K562 (cell line): Measurements from ENCODE around the gene XPNPEP1. TPM values are rescaled to one million over a fixed set of nuclear protein-coding genes. Genes with fewer than 3 reads are reported as not detected.

Source experiments
- ATAC-seq: fragments of 200-7000 bp; cut with Tn5 transposase; 3 replicates; pipeline ENCODE4 v1.9.1; 2020; ENCODE audit warnings: moderate library complexity
- BruUV-seq: library from RNA; stranded (reverse); fragments of 400-500 nt; replicated peaks from 2 replicates; lab custom pipeline; 2021; lab: Mats Ljungman, UMichigan
- CTCF ChIA-PET: fragments of 300-600 bp; formaldehyde crosslinking; extraction: SDS; loops from one replicate; lab custom pipeline; 2021; ENCODE audit warnings: low intra/inter-chr PET ratio; lab: Yijun Ruan, JAX
- POLR2A ChIA-PET: fragments of 300-600, 350-650 bp; sonication (Branson Sonifier 250); formaldehyde crosslinking; extraction: SDS; loops from one replicate; lab custom pipeline; 2021; ENCODE audit warnings: antibody characterized with exemption, inconsistent platforms; lab: Yijun Ruan, JAX
- DNase-seq, 4 experiments: peaks; one replicate each; pipeline versions ENCODE4 v3.0.0 to v3.0.0-alpha.2; 2011 to 2018; ENCODE audit warnings: low spot score in 3 of 4, mixed read lengths in 3 of 4; ENCODE audit errors: extremely low read depth in 1 of 4
- FAIRE-seq: peaks from 2 replicates; lab custom pipeline; 2011; peaks lifted over from hg19 to GRCh38; lab: Jason Lieb, UNC
- H2AFZ ChIP-seq: 2 replicates; pipeline ENCODE4 v1.6.0; 2011; ENCODE audit warnings: low read depth, low read length, control low read depth, inconsistent platforms
- H3K27ac ChIP-seq: fragments of 200-600 bp; 3 replicates; pipeline ENCODE4 v1.8.0; 2011; ENCODE audit warnings: low read depth, mild to moderate bottlenecking, control low read depth, inconsistent platforms, low read length, moderate library complexity, mixed read lengths; ENCODE audit errors: extremely low read depth
- H3K27me3 ChIP-seq, 2 experiments: fragments of 300-600 bp in 1 of 2; 2 replicates in 1 of 2; 3 replicates in 1 of 2; pipeline versions ENCODE4 v1.6.0 to v1.8.0; 2011; ENCODE audit warnings: inconsistent platforms in 2 of 2, low read length in 2 of 2, mild to moderate bottlenecking in 1 of 2, mixed read lengths in 1 of 2, moderate library complexity in 1 of 2; ENCODE audit not compliant: control insufficient read depth in 2 of 2, insufficient read depth in 2 of 2
- H3K36me3 ChIP-seq: fragments of 300-600 bp; 3 replicates; pipeline ENCODE4 v1.8.0; 2011; ENCODE audit warnings: mild to moderate bottlenecking, low read length, inconsistent platforms; ENCODE audit not compliant: control insufficient read depth, insufficient read depth
- H3K4me1 ChIP-seq, 2 experiments: fragments of 200-600 bp in 1 of 2; replicated peaks in 1 of 2; 2 replicates in 1 of 2; 3 replicates in 1 of 2; pipeline versions ENCODE4 v1.5.1 to v1.8.0; 2011; ENCODE audit warnings: inconsistent platforms in 2 of 2, low read length in 2 of 2, mild to moderate bottlenecking in 1 of 2, mixed read lengths in 1 of 2, moderate library complexity in 1 of 2; ENCODE audit not compliant: control insufficient read depth in 2 of 2, insufficient read depth in 2 of 2
- H3K4me2 ChIP-seq: 2 replicates; pipeline ENCODE4 v1.6.1; 2011; ENCODE audit warnings: low read length, control low read depth, inconsistent platforms, mixed read lengths; ENCODE audit not compliant: insufficient read depth
- H3K4me3 ChIP-seq: fragments of 200-600 bp; sonication (generic), shearing (Covaris generic); 2 replicates; pipeline ENCODE4 v1.5.1; 2016; ENCODE audit warnings: control low read depth, inconsistent platforms
- H3K79me2 ChIP-seq: fragments of 200-600 bp; 3 replicates; pipeline ENCODE4 v1.8.0; 2011; ENCODE audit warnings: low read length, inconsistent platforms; ENCODE audit not compliant: control insufficient read depth, insufficient read depth
- H3K9ac ChIP-seq, 2 experiments: 2 replicates each; pipeline versions ENCODE4 v1.6.0 to v1.6.1; 2011; ENCODE audit warnings: low read depth in 2 of 2, low read length in 2 of 2, control low read depth in 1 of 2, inconsistent platforms in 1 of 2, mild to moderate bottlenecking in 1 of 2, mixed read lengths in 1 of 2; ENCODE audit not compliant: insufficient read depth in 1 of 2
- H3K9me1 ChIP-seq: one replicate; pipeline ENCODE4 v1.6.0; 2011; ENCODE audit warnings: inconsistent platforms, mild to moderate bottlenecking, low read length, moderate library complexity; ENCODE audit not compliant: control insufficient read depth, insufficient read depth
- H3K9me3 ChIP-seq: replicated peaks from 2 replicates; pipeline ENCODE4 v1.5.1; 2011; ENCODE audit warnings: low read depth, low read length, inconsistent platforms; ENCODE audit not compliant: control insufficient read depth, insufficient read depth
- H4K20me1 ChIP-seq: replicated peaks from 2 replicates; pipeline ENCODE4 v1.6.1; 2011; ENCODE audit warnings: low read length, inconsistent platforms, mixed read lengths; ENCODE audit not compliant: control insufficient read depth, insufficient read depth
- HEY1 ChIP-seq: fragments of 250-450 bp; sonication (Bioruptor Pico); IDR thresholded peaks from 2 replicates; pipeline ENCODE4 v1.5.0; 2020; ENCODE audit warnings: mild to moderate bottlenecking, moderate library complexity, borderline replicate concordance
- OTX1 ChIP-seq: fragments of 450-650 bp; formaldehyde crosslinking; IDR thresholded peaks from 2 replicates; pipeline ENCODE4 v1.4.0; 2022; ENCODE audit warnings: mild to moderate bottlenecking
- ZNF134 ChIP-seq: fragments of 250-450 bp; sonication (Bioruptor Pico); conservative IDR thresholded peaks from 2 replicates; pipeline ENCODE4 v1.4.0; 2020
- ZNF232 ChIP-seq: sonication (generic); formaldehyde crosslinking; IDR thresholded peaks from 2 replicates; pipeline ENCODE4 v1.8.0; 2022; ENCODE audit warnings: mild to moderate bottlenecking, missing genetic modification reagents
- ZNF766 ChIP-seq: fragments of 200-800 bp; sonication (Bioruptor generic); conservative IDR thresholded peaks from 2 replicates; pipeline ENCODE4 v1.6.1; 2016; ENCODE audit warnings: missing genetic modification characterization, missing compliant biosample characterization
- WGBS: fragments of 100-300 bp; shearing (Covaris generic); methylation state at CpG from one replicate; pipeline ENCODE4 v1.1.6; 2016; ENCODE audit warnings: low coverage, mixed read lengths; ENCODE audit not compliant: insufficient coverage; ENCODE audit errors: missing lambda C conversion rate; 5-methylcytosine and 5-hydroxymethylcytosine counted together
- in situ Hi-C: fragments of 300-500 bp; cut with MboI; formaldehyde crosslinking; loops from 4 replicates; pipeline ENCODE4 v1.15.0; 2018; ENCODE audit warnings: inconsistent platforms, mixed read lengths
- intact Hi-C: fragments of 100-400 bp; cut with micrococcal nuclease; formaldehyde crosslinking; loops from 2 replicates; pipeline ENCODE4 v1.14.2; 2022
- polyA plus RNA-seq, 8 experiments: library from polyadenylated mRNA; depleted of rRNA in 4 of 8; stranded (reverse) in 5 of 8; unstranded in 3 of 8; fragments of >200 nt; fragmentation: Nextera tagmentation in 2 of 8; fragmentation: Illumina TruSeq in 1 of 8; extraction: Ambion mirVana in 2 of 8; extraction: Trizol in 1 of 8; gene quantifications; 2 replicates each; pipeline versions ENCODE4 v1.2.1 to v1.2.3, GENCODE V29; 2011 to 2014; ENCODE audit warnings: inconsistent platforms in 1 of 8, missing spikeins in 1 of 8
- total RNA-seq, 7 experiments: library from RNA; depleted of rRNA in 6 of 7; stranded (reverse); fragments of >200 nt in 6 of 7; fragmentation: Illumina TruSeq in 2 of 7; extraction: Trizol in 2 of 7; gene quantifications; 2 replicates each; pipeline versions ENCODE4 v1.2.1 to v1.2.3, GENCODE V29; 2011 to 2021; ENCODE audit warnings: low replicate concordance in 1 of 7
- TF ChIP-seq, protein P1 (sequence below): IDR thresholded peaks from 3 replicates; pipeline ENCODE4 v1.6.1; 2011; ENCODE audit warnings: borderline replicate concordance, mild to moderate bottlenecking, moderate library complexity; ENCODE audit not compliant: insufficient read length; ENCODE audit errors: extremely low read depth
- TF ChIP-seq, protein P2 (sequence below): conservative IDR thresholded peaks from 2 replicates; pipeline ENCODE4 v1.6.1; 2011; ENCODE audit warnings: low read depth, mild to moderate bottlenecking, low read length; ENCODE audit not compliant: control insufficient read depth
- TF ChIP-seq, protein P3 (sequence below): fragments of 250-450 bp; sonication (Bioruptor Pico); IDR thresholded peaks from 2 replicates; pipeline ENCODE4 v1.5.0; 2021; ENCODE audit warnings: mild to moderate bottlenecking, moderate library complexity
- TF ChIP-seq, protein P4 (sequence below): sonication (generic); formaldehyde crosslinking; IDR thresholded peaks from 2 replicates; pipeline ENCODE4 v1.8.0; 2022; ENCODE audit warnings: mild to moderate bottlenecking, missing genetic modification reagents

XPNPEP1 gene
- total and polyA plus RNA-seq, 9 of the 15 experiments (the other 6 are each of a cell fraction or from before 2014, with no cell fraction given) = 24.2 to 93.5 (median 40.1) TPM

DNA sequence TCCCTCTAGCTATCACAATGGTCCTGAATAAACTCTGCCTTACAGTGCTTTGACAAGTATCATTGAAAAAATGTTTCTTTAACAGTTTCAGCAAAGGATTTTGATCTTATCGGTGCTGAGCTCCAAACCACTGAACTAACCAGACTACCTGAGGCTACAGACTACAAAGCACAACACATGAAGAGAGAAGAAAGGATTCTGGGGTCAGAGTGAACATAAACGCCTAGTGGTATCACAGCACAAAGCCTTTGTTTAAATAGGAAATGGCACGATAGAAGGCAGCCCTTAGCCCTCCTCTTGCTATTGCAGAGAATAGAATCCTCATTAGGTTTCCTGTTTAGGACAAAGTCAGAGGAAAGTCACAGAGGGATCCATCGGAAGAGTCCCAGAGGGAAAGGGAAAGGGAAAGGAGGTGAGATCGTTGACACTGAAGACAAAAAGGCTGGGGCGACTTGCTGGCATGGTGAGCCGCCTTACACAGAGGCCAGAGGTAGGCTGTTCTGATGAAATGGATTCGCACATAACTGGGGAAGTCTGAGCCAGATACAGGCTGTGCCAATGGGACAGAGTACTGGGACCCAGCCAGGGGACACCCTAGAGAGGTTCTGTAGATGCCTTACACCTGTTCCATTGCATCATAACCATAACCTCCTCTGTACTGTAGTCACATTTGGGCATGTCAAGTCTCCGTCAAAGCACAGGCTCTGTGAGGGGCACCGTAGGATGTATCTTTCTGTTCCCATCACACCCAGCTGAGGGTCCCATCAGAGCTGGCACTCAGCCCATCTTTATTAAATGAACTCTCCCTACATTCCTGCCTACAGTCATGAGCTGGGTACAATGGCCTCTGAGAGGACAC lies 71.5 kb downstream of the XPNPEP1 start:
- in situ Hi-C loops (loop anchor here (25.0 kb wide), 1 partner anchor 1460 kb away; no protein-coding TSS in a partner anchor), intact Hi-C loops (no loop called here)
- H3K9ac ChIP-seq = no peak overlapping the region
- BruUV-seq = no TSS peak
- H3K36me3 ChIP-seq = no peaks in the 10 kb centered on the region
- H3K9me1 ChIP-seq = no peaks in the 10 kb centered on the region
- no peak overlapping the region for H3K4me2 ChIP-seq
- H3K27ac ChIP-seq = no peak overlapping the region
- peak; percentile 25; the same call in 1 of the 3 replicates for ATAC-seq
- no peak for FAIRE-seq
- no peaks in the 10 kb centered on the region for H3K79me2 ChIP-seq
- no peaks in the 10 kb centered on the region for H3K9me3 ChIP-seq
- 0% methylated on average over 8 of the region's 10 CpGs for WGBS
- H4K20me1 ChIP-seq = no peaks in the 10 kb centered on the region
- H3K4me3 ChIP-seq = no peak overlapping the region
- ChIA-PET CTCF (no interaction called here), POLR2A (interaction anchor here (0.7 kb wide), 1 partner anchor 949 kb away, joined by 4 read pairs; no protein-coding TSS in a partner anchor)
- H3K4me1 ChIP-seq = no peaks in the 10 kb centered on the region
- H2AFZ ChIP-seq = no peak overlapping the region
- peaks cover 0 to 11% of the 10 kb centered on the region in 2 experiments; a peak in 3 of 5 replicates for H3K27me3 ChIP-seq
- no peak for DNase-seq
- TF ChIP-seq OTX1 (CRISPR knock-in tag) (no peak), ZNF766 (CRISPR knock-in tag) (no peak), HEY1 (CRISPR knock-in tag) (no peak), ZNF232 (no peak), ZNF134 (CRISPR knock-in tag) (no peak)
- TF ChIP-seq, protein P1, sequence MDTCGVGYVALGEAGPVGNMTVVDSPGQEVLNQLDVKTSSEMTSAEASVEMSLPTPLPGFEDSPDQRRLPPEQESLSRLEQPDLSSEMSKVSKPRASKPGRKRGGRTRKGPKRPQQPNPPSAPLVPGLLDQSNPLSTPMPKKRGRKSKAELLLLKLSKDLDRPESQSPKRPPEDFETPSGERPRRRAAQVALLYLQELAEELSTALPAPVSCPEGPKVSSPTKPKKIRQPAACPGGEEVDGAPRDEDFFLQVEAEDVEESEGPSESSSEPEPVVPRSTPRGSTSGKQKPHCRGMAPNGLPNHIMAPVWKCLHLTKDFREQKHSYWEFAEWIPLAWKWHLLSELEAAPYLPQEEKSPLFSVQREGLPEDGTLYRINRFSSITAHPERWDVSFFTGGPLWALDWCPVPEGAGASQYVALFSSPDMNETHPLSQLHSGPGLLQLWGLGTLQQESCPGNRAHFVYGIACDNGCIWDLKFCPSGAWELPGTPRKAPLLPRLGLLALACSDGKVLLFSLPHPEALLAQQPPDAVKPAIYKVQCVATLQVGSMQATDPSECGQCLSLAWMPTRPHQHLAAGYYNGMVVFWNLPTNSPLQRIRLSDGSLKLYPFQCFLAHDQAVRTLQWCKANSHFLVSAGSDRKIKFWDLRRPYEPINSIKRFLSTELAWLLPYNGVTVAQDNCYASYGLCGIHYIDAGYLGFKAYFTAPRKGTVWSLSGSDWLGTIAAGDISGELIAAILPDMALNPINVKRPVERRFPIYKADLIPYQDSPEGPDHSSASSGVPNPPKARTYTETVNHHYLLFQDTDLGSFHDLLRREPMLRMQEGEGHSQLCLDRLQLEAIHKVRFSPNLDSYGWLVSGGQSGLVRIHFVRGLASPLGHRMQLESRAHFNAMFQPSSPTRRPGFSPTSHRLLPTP = no peak
- TF ChIP-seq, protein P2, sequence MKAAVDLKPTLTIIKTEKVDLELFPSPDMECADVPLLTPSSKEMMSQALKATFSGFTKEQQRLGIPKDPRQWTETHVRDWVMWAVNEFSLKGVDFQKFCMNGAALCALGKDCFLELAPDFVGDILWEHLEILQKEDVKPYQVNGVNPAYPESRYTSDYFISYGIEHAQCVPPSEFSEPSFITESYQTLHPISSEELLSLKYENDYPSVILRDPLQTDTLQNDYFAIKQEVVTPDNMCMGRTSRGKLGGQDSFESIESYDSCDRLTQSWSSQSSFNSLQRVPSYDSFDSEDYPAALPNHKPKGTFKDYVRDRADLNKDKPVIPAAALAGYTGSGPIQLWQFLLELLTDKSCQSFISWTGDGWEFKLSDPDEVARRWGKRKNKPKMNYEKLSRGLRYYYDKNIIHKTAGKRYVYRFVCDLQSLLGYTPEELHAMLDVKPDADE = no peak
- TF ChIP-seq, protein P3, sequence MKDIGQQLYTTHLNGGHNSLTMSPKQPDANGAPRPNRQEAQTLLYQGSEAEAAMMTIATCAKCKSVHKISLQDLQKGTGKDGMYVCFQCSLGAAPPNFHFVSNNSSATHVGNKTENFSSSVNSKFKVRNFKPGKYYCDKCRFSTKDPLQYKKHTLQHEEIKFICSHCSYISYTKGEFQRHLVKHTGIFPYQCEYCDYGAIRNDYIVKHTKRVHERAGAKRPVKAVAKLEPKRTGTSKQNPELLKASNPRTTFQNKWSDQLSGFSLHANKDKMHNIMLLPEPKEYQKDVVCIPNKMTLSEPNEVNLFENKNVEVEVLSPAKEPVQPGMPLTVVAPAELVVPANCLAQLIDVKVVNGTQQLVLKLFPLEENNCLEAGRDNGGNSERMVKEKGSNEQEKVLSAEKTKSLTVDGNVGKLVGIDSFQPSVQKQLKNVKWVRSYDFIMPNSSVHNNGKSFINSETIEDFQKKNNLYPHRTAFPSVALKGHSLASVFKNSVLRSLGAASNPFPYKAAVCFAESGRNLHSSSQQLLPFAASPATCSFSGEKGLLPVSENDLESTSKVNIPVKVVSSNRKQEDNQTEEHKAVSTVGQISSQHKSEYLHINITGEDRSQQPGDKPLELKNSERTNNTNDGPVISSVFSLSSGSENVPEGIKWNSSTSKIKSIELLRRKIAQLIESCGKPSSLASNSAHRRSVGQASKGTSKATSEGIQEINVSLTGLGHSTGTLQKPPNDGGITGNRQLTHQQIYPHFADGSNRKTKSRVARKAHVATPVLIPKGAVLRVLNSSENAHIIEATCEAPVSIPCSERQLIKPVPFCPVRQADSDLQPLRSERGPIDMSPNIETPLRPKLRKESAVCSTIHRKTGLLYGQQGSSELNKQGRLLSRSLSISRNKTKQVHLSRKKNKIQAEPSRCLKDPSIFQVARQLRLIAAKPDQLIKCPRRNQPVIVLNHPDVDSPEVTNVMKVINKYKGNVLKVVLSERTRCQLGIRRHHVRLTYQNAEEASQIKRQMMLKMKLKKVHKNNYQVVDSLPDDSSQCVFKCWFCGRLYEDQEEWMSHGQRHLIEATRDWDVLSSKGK (CRISPR knock-in tag) = no peak
- TF ChIP-seq, protein P4, sequence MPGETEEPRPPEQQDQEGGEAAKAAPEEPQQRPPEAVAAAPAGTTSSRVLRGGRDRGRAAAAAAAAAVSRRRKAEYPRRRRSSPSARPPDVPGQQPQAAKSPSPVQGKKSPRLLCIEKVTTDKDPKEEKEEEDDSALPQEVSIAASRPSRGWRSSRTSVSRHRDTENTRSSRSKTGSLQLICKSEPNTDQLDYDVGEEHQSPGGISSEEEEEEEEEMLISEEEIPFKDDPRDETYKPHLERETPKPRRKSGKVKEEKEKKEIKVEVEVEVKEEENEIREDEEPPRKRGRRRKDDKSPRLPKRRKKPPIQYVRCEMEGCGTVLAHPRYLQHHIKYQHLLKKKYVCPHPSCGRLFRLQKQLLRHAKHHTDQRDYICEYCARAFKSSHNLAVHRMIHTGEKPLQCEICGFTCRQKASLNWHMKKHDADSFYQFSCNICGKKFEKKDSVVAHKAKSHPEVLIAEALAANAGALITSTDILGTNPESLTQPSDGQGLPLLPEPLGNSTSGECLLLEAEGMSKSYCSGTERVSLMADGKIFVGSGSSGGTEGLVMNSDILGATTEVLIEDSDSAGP (CRISPR knock-in tag) = no peak
